ENCODE results near the gene SMC6. TPM values are rescaled to one million over a fixed set of nuclear protein-coding genes. Genes with fewer than 3 reads are reported as not detected.
A peak's percentile ranks its signal among the peaks of the same experiment; 100 is the strongest.

The SMC6 gene
- total RNA-seq, 1 experiment from 2014 or later: 46.7 TPM

GRCh38 chr2:17620841-17621240 lies 132.8 kb downstream of the SMC6 start (continued):
- TF ChIP-seq ZNF425 (CRISPR knock-in tag; conservative IDR thresholded peaks at IDR 0.05) (no peak), ZNF317 (CRISPR knock-in tag; IDR thresholded peaks at IDR 0.05; ENCODE audit: borderline replicate concordance, low read depth) (no peak), FOXK1 (CRISPR knock-in tag; IDR thresholded peaks at IDR 0.05) (no peak), ZNF121 (CRISPR knock-in tag; IDR thresholded peaks at IDR 0.05) (no peak), CREB1 (CRISPR knock-in tag; IDR thresholded peaks at IDR 0.05) (no peak), AR (CRISPR knock-in tag; IDR thresholded peaks at IDR 0.05) (no peak)
- TF ChIP-seq, protein P1, sequence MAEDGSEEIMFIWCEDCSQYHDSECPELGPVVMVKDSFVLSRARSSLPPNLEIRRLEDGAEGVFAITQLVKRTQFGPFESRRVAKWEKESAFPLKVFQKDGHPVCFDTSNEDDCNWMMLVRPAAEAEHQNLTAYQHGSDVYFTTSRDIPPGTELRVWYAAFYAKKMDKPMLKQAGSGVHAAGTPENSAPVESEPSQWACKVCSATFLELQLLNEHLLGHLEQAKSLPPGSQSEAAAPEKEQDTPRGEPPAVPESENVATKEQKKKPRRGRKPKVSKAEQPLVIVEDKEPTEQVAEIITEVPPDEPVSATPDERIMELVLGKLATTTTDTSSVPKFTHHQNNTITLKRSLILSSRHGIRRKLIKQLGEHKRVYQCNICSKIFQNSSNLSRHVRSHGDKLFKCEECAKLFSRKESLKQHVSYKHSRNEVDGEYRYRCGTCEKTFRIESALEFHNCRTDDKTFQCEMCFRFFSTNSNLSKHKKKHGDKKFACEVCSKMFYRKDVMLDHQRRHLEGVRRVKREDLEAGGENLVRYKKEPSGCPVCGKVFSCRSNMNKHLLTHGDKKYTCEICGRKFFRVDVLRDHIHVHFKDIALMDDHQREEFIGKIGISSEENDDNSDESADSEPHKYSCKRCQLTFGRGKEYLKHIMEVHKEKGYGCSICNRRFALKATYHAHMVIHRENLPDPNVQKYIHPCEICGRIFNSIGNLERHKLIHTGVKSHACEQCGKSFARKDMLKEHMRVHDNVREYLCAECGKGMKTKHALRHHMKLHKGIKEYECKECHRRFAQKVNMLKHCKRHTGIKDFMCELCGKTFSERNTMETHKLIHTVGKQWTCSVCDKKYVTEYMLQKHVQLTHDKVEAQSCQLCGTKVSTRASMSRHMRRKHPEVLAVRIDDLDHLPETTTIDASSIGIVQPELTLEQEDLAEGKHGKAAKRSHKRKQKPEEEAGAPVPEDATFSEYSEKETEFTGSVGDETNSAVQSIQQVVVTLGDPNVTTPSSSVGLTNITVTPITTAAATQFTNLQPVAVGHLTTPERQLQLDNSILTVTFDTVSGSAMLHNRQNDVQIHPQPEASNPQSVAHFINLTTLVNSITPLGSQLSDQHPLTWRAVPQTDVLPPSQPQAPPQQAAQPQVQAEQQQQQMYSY (CRISPR knock-in tag; IDR thresholded peaks at IDR 0.05): no peak

- DNase-seq (ENCODE audit: low spot score) (peak; percentile 30), ATAC-seq (peak; percentile 84)
- ChIA-PET CTCF (no interaction called here), POLR2A (no interaction called here)
- TF ChIP-seq ZNF416 (CRISPR knock-in tag; IDR thresholded peaks at IDR 0.05): no peak
- TF ChIP-seq ZNF317 (CRISPR knock-in tag; IDR thresholded peaks at IDR 0.05; ENCODE audit: borderline replicate concordance, low read depth): no peak
- no peak for TF ChIP-seq FOXP1 (CRISPR knock-in tag; IDR thresholded peaks at IDR 0.05; ENCODE audit: borderline replicate concordance)
- TF ChIP-seq NR3C1 (CRISPR knock-in tag; conservative IDR thresholded peaks at IDR 0.05; ENCODE audit: low read depth): no peak
- TF ChIP-seq FOXK1 (CRISPR knock-in tag; IDR thresholded peaks at IDR 0.05): no peak
- Mint-ChIP-seq H3K27me3 (ENCODE audit: low read depth) (no peaks in the 10 kb centered on the region), H3K36me3 (peaks cover 50% of the 10 kb centered on the region), H3K9me3 (peaks cover 12% of the 10 kb centered on the region), H3K27ac (no peak overlapping the region), H3K4me3 (no peak overlapping the region), H3K4me1 (peaks cover 44% of the 10 kb centered on the region)
Measured at GRCh38 chr2:17620280-17620679, 133.3 kb downstream of the SMC6 start.

GRCh38 chr2:17617955-17618354 lies 135.7 kb downstream of the SMC6 start:
- DNase-seq (ENCODE audit: low spot score) (no peak), ATAC-seq (no peak)
- Mint-ChIP-seq H3K27ac (no peak overlapping the region), H3K27me3 (ENCODE audit: low read depth) (no peaks in the 10 kb centered on the region), H3K4me1 (peaks cover 67% of the 10 kb centered on the region), H3K9me3 (no peaks in the 10 kb centered on the region), H3K36me3 (peaks cover 30% of the 10 kb centered on the region), H3K4me3 (no peak overlapping the region)
- CTCF ChIA-PET: no interaction called here
- TF ChIP-seq ZNF232 (CRISPR knock-in tag; IDR thresholded peaks at IDR 0.05) (no peak), ZNF121 (CRISPR knock-in tag; IDR thresholded peaks at IDR 0.05) (no peak), FOXP4 (CRISPR knock-in tag; IDR thresholded peaks at IDR 0.05) (no peak)
- POLR2A ChIA-PET: no interaction called here
